Measurements from ENCODE around the gene GLO1. TPM values are rescaled to one million over a fixed set of nuclear protein-coding genes. Genes with fewer than 3 reads are reported as not detected.

Gene GLO1
- total RNA-seq, 1 experiment from 2014 or later: 240 TPM

GRCh38 chr6:38658418-38659167, 44.4 kb downstream of the GLO1 start:
- Histone ChIP-seq H3K4me3 (ENCODE audit: insufficient read depth, low read depth, low read length) (no peak overlapping the region), H3K27me3 (ENCODE audit: control insufficient read depth, insufficient read depth, low read length) (no peaks in the 10 kb centered on the region), H3K36me3 (replicated peaks; ENCODE audit: control insufficient read depth, insufficient read depth, low read length) (no peaks in the 10 kb centered on the region)
- DNase-seq: no peak

DNA sequence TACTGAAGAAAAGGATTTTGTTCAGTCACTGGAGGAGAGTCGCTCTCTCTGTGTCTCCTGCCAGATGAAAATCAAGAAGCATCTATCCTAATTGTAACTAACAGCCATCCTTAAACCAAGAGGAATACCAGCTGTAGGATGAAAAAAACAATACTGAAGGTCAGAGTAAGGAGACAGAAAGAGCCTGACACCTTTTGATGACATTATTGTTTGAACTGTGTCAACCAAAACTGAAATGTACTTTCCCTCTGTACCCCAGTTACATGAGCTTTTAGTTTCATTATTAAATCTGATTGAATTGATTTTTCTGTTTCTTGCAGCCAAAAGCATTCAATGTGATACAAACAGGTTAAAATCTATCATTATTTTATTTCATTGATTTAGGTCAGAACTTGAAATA, 46.0 kb downstream of the GLO1 start:
- DNase-seq: no peak
- no peak overlapping the region for H3K4me3 ChIP-seq (ENCODE audit: insufficient read depth, low read depth, low read length)
- no peaks in the 10 kb centered on the region for H3K36me3 ChIP-seq (replicated peaks; ENCODE audit: control insufficient read depth, insufficient read depth, low read length)
- H3K27me3 ChIP-seq (ENCODE audit: control insufficient read depth, insufficient read depth, low read length): no peaks in the 10 kb centered on the region

DNA sequence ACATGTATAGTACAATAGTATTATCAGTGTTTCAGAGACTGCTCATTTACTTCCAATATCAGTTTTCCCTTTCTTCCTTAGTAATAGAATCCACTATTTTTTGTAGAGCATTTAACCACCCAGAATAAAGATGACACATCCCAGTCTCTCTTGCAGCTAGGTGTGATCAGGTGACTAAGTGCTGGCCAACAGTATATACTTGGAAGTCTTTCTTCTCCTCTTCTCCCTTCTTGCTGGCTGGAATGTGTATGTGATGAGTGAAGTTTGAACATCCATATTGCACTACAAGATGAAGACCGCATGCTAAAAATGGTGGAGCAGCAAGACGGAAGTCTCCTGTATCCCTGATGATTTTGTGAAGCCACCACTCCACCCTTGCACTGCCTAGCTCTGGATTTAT, 48.7 kb downstream of the GLO1 start:
- Histone ChIP-seq H3K36me3 (replicated peaks; ENCODE audit: control insufficient read depth, insufficient read depth, low read length) (no peaks in the 10 kb centered on the region), H3K27me3 (ENCODE audit: control insufficient read depth, insufficient read depth, low read length) (no peaks in the 10 kb centered on the region), H3K4me3 (ENCODE audit: insufficient read depth, low read depth, low read length) (no peak overlapping the region)
- no peak for DNase-seq

GRCh38 chr6:38651121-38651784, 51.7 kb downstream of the GLO1 start:
- no peak for DNase-seq
- H3K36me3 ChIP-seq (replicated peaks; ENCODE audit: control insufficient read depth, insufficient read depth, low read length): no peaks in the 10 kb centered on the region
- H3K27me3 ChIP-seq (ENCODE audit: control insufficient read depth, insufficient read depth, low read length): no peaks in the 10 kb centered on the region

GRCh38 chr6:38650207-38650752, 52.7 kb downstream of the GLO1 start:
- Histone ChIP-seq H3K36me3 (replicated peaks; ENCODE audit: control insufficient read depth, insufficient read depth, low read length) (no peaks in the 10 kb centered on the region), H3K4me3 (ENCODE audit: insufficient read depth, low read depth, low read length) (no peak overlapping the region), H3K27me3 (ENCODE audit: control insufficient read depth, insufficient read depth, low read length) (no peaks in the 10 kb centered on the region)
- no peak for DNase-seq

More at GRCh38 chr6:38651121-38651784, 51.7 kb downstream of the GLO1 start:
- H3K4me3 ChIP-seq (ENCODE audit: insufficient read depth, low read depth, low read length): no peak overlapping the region

- H3K36me3 ChIP-seq (replicated peaks; ENCODE audit: control insufficient read depth, insufficient read depth, low read length): no peaks in the 10 kb centered on the region
- no peak overlapping the region for H3K4me3 ChIP-seq (ENCODE audit: insufficient read depth, low read depth, low read length)
- H3K27me3 ChIP-seq (ENCODE audit: control insufficient read depth, insufficient read depth, low read length): no peaks in the 10 kb centered on the region
- no peak for DNase-seq
Measured at GRCh38 chr6:38649744-38650143, 53.2 kb downstream of the GLO1 start.

GRCh38 chr6:38648629-38649028, 54.3 kb downstream of the GLO1 start:
- H3K27me3 ChIP-seq (ENCODE audit: control insufficient read depth, insufficient read depth, low read length): no peaks in the 10 kb centered on the region
- DNase-seq: no peak
- no peak overlapping the region for H3K4me3 ChIP-seq (ENCODE audit: insufficient read depth, low read depth, low read length)
- H3K36me3 ChIP-seq (replicated peaks; ENCODE audit: control insufficient read depth, insufficient read depth, low read length): no peaks in the 10 kb centered on the region

DNA sequence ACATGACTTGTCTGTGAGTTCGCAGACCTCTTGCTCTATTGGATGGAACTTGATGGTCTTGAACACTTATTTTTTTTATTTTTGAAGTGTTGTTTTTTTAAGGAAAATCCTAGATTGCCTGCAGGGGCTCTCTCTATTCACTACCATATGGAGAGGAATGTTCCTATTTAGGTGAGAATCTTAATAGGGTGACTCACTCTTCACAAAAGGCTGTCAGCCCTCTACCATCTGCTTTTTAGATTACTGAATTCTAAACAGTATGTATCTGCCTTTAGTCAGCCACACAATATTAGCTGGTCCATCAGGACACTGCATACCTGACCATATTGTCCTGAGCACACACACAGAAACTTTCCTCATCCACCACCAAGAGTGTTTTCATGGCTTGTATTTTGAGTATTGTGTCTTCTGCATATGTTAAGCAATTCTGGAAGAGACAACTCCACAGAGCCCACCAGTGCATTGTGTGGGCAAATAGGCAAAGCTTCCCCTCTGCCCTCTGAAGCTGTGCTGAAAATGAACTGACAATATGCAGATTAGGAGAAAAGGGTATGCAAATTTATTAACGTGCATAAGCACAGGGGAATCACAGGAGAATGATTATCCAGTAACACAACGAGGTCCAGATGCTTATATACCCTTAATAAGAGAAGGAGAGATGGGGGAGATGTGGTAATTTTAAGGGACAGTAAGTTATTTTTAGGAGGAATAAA, 56.6 kb downstream of the GLO1 start:
- H3K4me3 ChIP-seq (ENCODE audit: insufficient read depth, low read depth, low read length): no peak overlapping the region
- H3K27me3 ChIP-seq (ENCODE audit: control insufficient read depth, insufficient read depth, low read length): no peaks in the 10 kb centered on the region
- no peaks in the 10 kb centered on the region for H3K36me3 ChIP-seq (replicated peaks; ENCODE audit: control insufficient read depth, insufficient read depth, low read length)
- no peak for DNase-seq

DNA sequence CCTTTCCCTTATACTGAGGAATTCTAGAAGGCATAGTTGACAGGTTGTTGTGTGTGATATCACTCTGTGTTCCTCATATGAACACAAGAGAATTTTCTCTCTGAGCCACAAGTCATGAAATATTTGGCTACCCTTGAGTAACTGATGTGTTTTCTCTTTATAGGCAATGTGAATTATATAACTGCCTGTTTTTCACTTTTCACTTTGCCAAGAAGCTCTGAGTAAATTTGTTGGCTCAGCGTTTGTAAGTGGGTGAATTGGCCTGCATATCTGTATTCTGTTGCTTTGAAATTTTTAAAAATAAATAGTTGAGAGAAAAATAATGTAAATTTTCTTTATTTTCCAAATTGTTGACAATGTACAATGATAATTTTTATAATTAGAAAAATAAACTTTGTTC, 58.0 kb downstream of the GLO1 start:
- no peak overlapping the region for H3K4me3 ChIP-seq (ENCODE audit: insufficient read depth, low read depth, low read length)
- H3K27me3 ChIP-seq (ENCODE audit: control insufficient read depth, insufficient read depth, low read length): no peaks in the 10 kb centered on the region
- DNase-seq: no peak
- no peaks in the 10 kb centered on the region for H3K36me3 ChIP-seq (replicated peaks; ENCODE audit: control insufficient read depth, insufficient read depth, low read length)

- H3K27me3 ChIP-seq (ENCODE audit: control insufficient read depth, insufficient read depth, low read length): no peaks in the 10 kb centered on the region
- H3K36me3 ChIP-seq (replicated peaks; ENCODE audit: control insufficient read depth, insufficient read depth, low read length): no peaks in the 10 kb centered on the region
- DNase-seq: no peak
Measured at GRCh38 chr6:38640216-38640909, 62.6 kb downstream of the GLO1 start.

DNA sequence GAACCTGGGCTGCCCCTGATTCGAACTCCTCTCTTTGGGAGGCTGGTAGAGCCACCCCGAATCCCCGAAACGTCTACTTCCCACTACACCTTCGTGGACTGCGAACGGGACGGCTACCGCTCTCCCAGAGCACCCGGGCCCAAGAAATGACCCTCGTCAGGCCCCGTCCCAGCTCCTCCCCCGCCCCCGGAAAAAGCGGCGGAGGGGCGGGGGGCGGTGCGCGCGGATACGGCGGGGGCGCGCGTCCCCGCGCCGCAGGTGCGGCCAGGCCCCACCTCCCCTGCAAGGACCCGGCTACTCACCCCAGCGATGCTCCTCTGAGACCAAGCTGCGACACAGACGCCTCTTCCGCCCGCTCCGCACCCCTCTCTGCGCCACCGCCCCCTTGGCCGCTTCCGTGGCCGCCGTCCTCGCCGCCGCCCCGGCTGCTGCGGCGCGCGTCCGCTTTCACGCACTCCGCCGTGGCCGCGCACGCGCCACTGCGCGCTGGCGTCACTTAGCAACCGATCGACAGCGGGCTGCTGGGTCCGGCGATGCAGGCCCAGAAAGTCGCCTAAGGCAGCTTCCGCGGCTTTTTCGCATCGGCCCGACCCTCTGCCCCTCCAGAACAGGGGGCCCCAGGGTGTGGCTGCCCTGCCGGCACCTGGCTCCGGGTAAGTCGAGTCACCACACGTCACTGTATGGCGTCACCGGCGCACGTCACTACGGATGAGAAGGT, 63.3 kb downstream of the GLO1 start, which contains the start of gene BTBD9:
TSS of gene BTBD9 (minus strand) at position 432 of the 718 bp plus-strand sequence.
- H3K36me3 ChIP-seq (replicated peaks; ENCODE audit: control insufficient read depth, insufficient read depth, low read length): no peaks in the 10 kb centered on the region
- H3K27me3 ChIP-seq (ENCODE audit: control insufficient read depth, insufficient read depth, low read length): no peaks in the 10 kb centered on the region
- H3K4me3 ChIP-seq (ENCODE audit: insufficient read depth, low read depth, low read length): peak within 1 kb of the TSS; percentile 84
- DNase-seq: peak; percentile 92

More at GRCh38 chr6:38640216-38640909, 62.6 kb downstream of the GLO1 start:
- H3K4me3 ChIP-seq (ENCODE audit: insufficient read depth, low read depth, low read length): peak overlapping the region; percentile 84

DNA sequence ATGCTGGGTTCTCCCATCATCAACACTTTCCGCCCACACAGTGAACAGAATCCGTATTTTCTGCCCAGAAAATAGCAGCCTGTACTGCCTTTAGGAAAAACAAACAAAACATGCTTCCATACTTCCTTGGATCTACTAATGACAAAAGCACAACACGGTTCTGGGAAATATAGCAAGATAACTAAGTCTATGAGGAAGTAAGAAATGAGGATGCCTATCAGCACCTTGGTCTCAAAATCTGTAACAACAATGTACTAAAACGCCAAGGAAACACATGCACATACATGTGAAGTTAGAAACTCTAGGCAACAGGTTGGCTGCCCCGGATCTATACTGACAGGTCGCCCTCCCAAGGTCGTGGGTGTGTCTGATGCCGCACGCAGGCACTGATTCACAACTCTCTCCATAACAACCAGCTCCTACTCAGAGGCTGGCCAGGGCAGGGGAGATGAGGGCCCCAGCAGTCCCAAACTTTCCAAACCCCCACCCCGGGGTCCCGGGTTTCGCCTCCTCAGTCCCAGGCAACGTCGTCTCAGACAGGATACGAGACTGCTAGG, 63.9 kb downstream of the GLO1 start:
- no peaks in the 10 kb centered on the region for H3K27me3 ChIP-seq (ENCODE audit: control insufficient read depth, insufficient read depth, low read length)

GRCh38 chr6:38637756-38638155, 65.2 kb downstream of the GLO1 start:
- DNase-seq: no peak
- Histone ChIP-seq H3K36me3 (replicated peaks; ENCODE audit: control insufficient read depth, insufficient read depth, low read length) (no peaks in the 10 kb centered on the region), H3K4me3 (ENCODE audit: insufficient read depth, low read depth, low read length) (no peak overlapping the region), H3K27me3 (ENCODE audit: control insufficient read depth, insufficient read depth, low read length) (no peaks in the 10 kb centered on the region)

More for the DNA sequence above, 63.9 kb downstream of the GLO1 start:
- no peaks in the 10 kb centered on the region for H3K36me3 ChIP-seq (replicated peaks; ENCODE audit: control insufficient read depth, insufficient read depth, low read length)
- DNase-seq: no peak
- H3K4me3 ChIP-seq (ENCODE audit: insufficient read depth, low read depth, low read length): peak overlapping the region; percentile 84
